GM12878 (cell line): ENCODE measurements around the gene C6orf120. TPM values are rescaled to one million over a fixed set of nuclear protein-coding genes. Genes with fewer than 3 reads are reported as not detected.

Experiments
- ATAC-seq: fragments of 200-7000 bp; cut with Tn5 transposase; 3 replicates; pipeline ENCODE4 v1.9.1; 2020; ENCODE audit warnings: mild to moderate bottlenecking, moderate library complexity
- BruUV-seq: library from RNA; stranded (reverse); fragments of 400-500 nt; replicated peaks from 2 replicates; lab custom pipeline; 2021; lab: Mats Ljungman, UMichigan
- CTCF ChIA-PET: fragments of 300-600 bp; sonication (Branson Sonifier 250); formaldehyde crosslinking; extraction: SDS; loops from one replicate; lab custom pipeline; 2021; ENCODE audit warnings: inconsistent platforms; lab: Yijun Ruan, JAX
- POLR2A ChIA-PET: fragments of 350-600 bp; formaldehyde crosslinking; extraction: SDS; loops from one replicate; lab custom pipeline; 2021; ENCODE audit warnings: inconsistent platforms; lab: Charles Lee
- RAD21 ChIA-PET: fragments of 300-600 bp; sonication (Branson Sonifier 250); formaldehyde crosslinking; loops from one replicate; lab custom pipeline; 2023; ENCODE audit warnings: antibody characterized with exemption; ENCODE audit not compliant: unreplicated experiment; lab: Charles Lee
- SMC1A ChIA-PET: fragments of 300-600 bp; sonication (Branson Sonifier 250); formaldehyde crosslinking; loops from one replicate; lab custom pipeline; 2023; ENCODE audit not compliant: unreplicated experiment, uncharacterized antibody; lab: Charles Lee
- DNase-seq: peaks from one replicate; pipeline ENCODE4 v3.0.0-alpha.2; 2011; ENCODE audit warnings: low read depth, low spot score
- FAIRE-seq: peaks from 3 replicates; lab custom pipeline; 2011; peaks lifted over from hg19 to GRCh38; lab: Jason Lieb, UNC
- H2AFZ ChIP-seq: 2 replicates; pipeline ENCODE4 v1.6.0; 2011; ENCODE audit warnings: low read depth, low read length, control low read depth; ENCODE audit not compliant: control insufficient read depth
- H3K27ac ChIP-seq: 2 replicates; pipeline ENCODE4 v1.5.1; 2011; ENCODE audit warnings: control low read depth; ENCODE audit not compliant: control insufficient read depth, insufficient read depth
- H3K27me3 ChIP-seq, 2 experiments: replicated peaks in 1 of 2; 2 replicates each; pipeline versions ENCODE4 v1.6.0 to v1.6.1; 2011; ENCODE audit warnings: low read length in 1 of 2; ENCODE audit not compliant: control insufficient read depth in 2 of 2, insufficient read depth in 2 of 2
- H3K36me3 ChIP-seq, 2 experiments: 2 replicates each; pipeline ENCODE4 v1.5.1; 2011; ENCODE audit warnings: low read length in 1 of 2; ENCODE audit not compliant: control insufficient read depth in 2 of 2, insufficient read depth in 2 of 2
- H3K4me1 ChIP-seq: 2 replicates; pipeline ENCODE4 v1.6.1; 2011; ENCODE audit warnings: mild to moderate bottlenecking, low read length, moderate library complexity, mixed read lengths; ENCODE audit not compliant: control insufficient read depth, insufficient read depth
- H3K4me2 ChIP-seq: 2 replicates; pipeline ENCODE4 v1.6.0; 2011; ENCODE audit warnings: control low read depth; ENCODE audit not compliant: control insufficient read depth, insufficient read depth
- H3K4me3 ChIP-seq: fragments of 200-600 bp; sonication (generic); 2 replicates; pipeline ENCODE4 v1.5.1; 2016
- H3K79me2 ChIP-seq: 2 replicates; pipeline ENCODE4 v1.6.0; 2011; ENCODE audit warnings: low read length; ENCODE audit not compliant: control insufficient read depth, insufficient read depth
- H3K9ac ChIP-seq: 2 replicates; pipeline ENCODE4 v1.8.0; 2011; ENCODE audit warnings: low read length, control low read depth, mixed read lengths; ENCODE audit not compliant: control insufficient read depth, insufficient read depth
- H3K9me3 ChIP-seq: replicated peaks from 3 replicates; pipeline ENCODE4 v1.5.1; 2011; ENCODE audit warnings: mild to moderate bottlenecking, low read length; ENCODE audit not compliant: control insufficient read depth, insufficient read depth
- H4K20me1 ChIP-seq: 2 replicates; pipeline ENCODE4 v1.6.0; 2011; ENCODE audit not compliant: control insufficient read depth, insufficient read depth
- DPF2 ChIP-seq: fragments of 450-650 bp; IDR thresholded peaks from 2 replicates; pipeline ENCODE4 v1.6.1; 2017; ENCODE audit warnings: mild to moderate bottlenecking
- EED ChIP-seq: sonication (generic); IDR thresholded peaks from 2 replicates; pipeline ENCODE4 v1.6.1; 2016; ENCODE audit warnings: antibody characterized with exemption, low read depth
- ESRRA ChIP-seq: IDR thresholded peaks from 2 replicates; pipeline ENCODE4 v1.6.1; 2012; ENCODE audit warnings: mild to moderate bottlenecking, low read length, improper control_type of control experiment
- IRF4 ChIP-seq: IDR thresholded peaks from 2 replicates; pipeline ENCODE4 v1.6.1; 2011; ENCODE audit warnings: low read depth, low read length
- KAT2A ChIP-seq: conservative IDR thresholded peaks from 2 replicates; pipeline ENCODE4 v1.6.1; 2011; ENCODE audit warnings: low read depth, low read length; ENCODE audit not compliant: control insufficient read depth
- MTA2 ChIP-seq: fragments of 450-650 bp; IDR thresholded peaks from 2 replicates; pipeline ENCODE4 v1.6.1; 2016; ENCODE audit warnings: low read depth, mild to moderate bottlenecking, moderate library complexity
- MTA3 ChIP-seq: IDR thresholded peaks from 2 replicates; pipeline ENCODE4 v1.6.1; 2012; ENCODE audit warnings: low read length, inconsistent platforms, borderline replicate concordance
- RELA ChIP-seq: fragments of 450-650 bp; IDR thresholded peaks from 2 replicates; pipeline ENCODE4 v1.8.0; 2014; ENCODE audit warnings: borderline replicate concordance; ENCODE audit not compliant: partially characterized antibody
- RUNX3 ChIP-seq: IDR thresholded peaks from 2 replicates; pipeline ENCODE4 v1.6.1; 2012; ENCODE audit warnings: low read length, inconsistent platforms
- SIN3A ChIP-seq: IDR thresholded peaks from 2 replicates; pipeline ENCODE4 v1.6.1; 2012; ENCODE audit warnings: low read depth, low read length, improper control_type of control experiment
- SIX5 ChIP-seq: IDR thresholded peaks from 2 replicates; pipeline ENCODE4 v1.6.1; 2011; ENCODE audit warnings: mild to moderate bottlenecking, low read depth, low read length, moderate library complexity; ENCODE audit not compliant: severe bottlenecking
- SMAD1 ChIP-seq: fragments of 450-650 bp; IDR thresholded peaks from 2 replicates; pipeline ENCODE4 v1.6.1; 2018; ENCODE audit warnings: mild to moderate bottlenecking, low read depth; ENCODE audit not compliant: partially characterized antibody
- SREBF1 ChIP-seq: IDR thresholded peaks from 2 replicates; pipeline ENCODE4 v1.6.1; 2012; ENCODE audit warnings: mild to moderate bottlenecking, low read length
- TARDBP ChIP-seq: IDR thresholded peaks from 2 replicates; pipeline ENCODE4 v1.6.1; 2016; ENCODE audit warnings: borderline replicate concordance
- TCF12 ChIP-seq: IDR thresholded peaks from 2 replicates; pipeline ENCODE4 v1.6.1; 2011; ENCODE audit warnings: low read depth, mild to moderate bottlenecking, low read length
- TCF7 ChIP-seq: IDR thresholded peaks from 2 replicates; pipeline ENCODE4 v1.6.1; 2014; ENCODE audit warnings: antibody characterized with exemption, borderline replicate concordance
- ZNF24 ChIP-seq: fragments of 450-650 bp; IDR thresholded peaks from 2 replicates; pipeline ENCODE4 v1.6.1; 2017; ENCODE audit warnings: antibody characterized with exemption, mild to moderate bottlenecking
- WGBS: methylation state at CpG from one replicate; pipeline ENCODE4 v1.1.6; 2016; ENCODE audit warnings: low lambda C conversion rate; ENCODE audit not compliant: insufficient replicate concordance, insufficient coverage; ENCODE audit errors: missing lambda C conversion rate; 5-methylcytosine and 5-hydroxymethylcytosine counted together
- in situ Hi-C: fragments of 300-500 bp; cut with MboI; formaldehyde crosslinking; loops from 9 replicates; pipeline ENCODE4 v1.14.3; 2018; ENCODE audit warnings: mixed read lengths
- intact Hi-C: fragments of 100-400 bp; cut with micrococcal nuclease; formaldehyde crosslinking; loops from one replicate; pipeline ENCODE4 v1.14.2; 2022; ENCODE audit not compliant: unreplicated experiment
- polyA plus RNA-seq, 11 experiments: library from polyadenylated mRNA; depleted of rRNA in 4 of 11; unstranded in 6 of 11; stranded (reverse) in 5 of 11; fragments of >200 nt; fragmentation: Nextera tagmentation in 4 of 11; fragmentation: Illumina TruSeq in 1 of 11; extraction: Ambion mirVana in 4 of 11; extraction: Trizol in 1 of 11; gene quantifications; 1 replicate in 1 of 11; 2 replicates in 10 of 11; pipeline versions ENCODE4 v1.2.1 to v1.2.3, GENCODE V29; 2011 to 2016; ENCODE audit warnings: inconsistent platforms in 2 of 11, missing spikeins in 2 of 11, low read depth in 1 of 11
- total RNA-seq, 4 experiments: library from RNA; depleted of rRNA in 3 of 4; stranded (reverse); fragments of >200 nt in 3 of 4; fragmentation: Illumina TruSeq in 1 of 4; extraction: Trizol in 1 of 4; gene quantifications; 2 replicates each; pipeline versions ENCODE4 v1.2.1 to v1.2.3, GENCODE V29; 2013 to 2021
- TF ChIP-seq, protein P1 (sequence below): fragments of 450-650 bp; formaldehyde crosslinking; IDR thresholded peaks from 2 replicates; pipeline ENCODE4 v1.5.0; 2022; ENCODE audit warnings: mild to moderate bottlenecking, missing genetic modification characterization
- TF ChIP-seq, protein P2 (sequence below): IDR thresholded peaks from 2 replicates; pipeline ENCODE4 v1.6.1; 2012; ENCODE audit warnings: low read length, inconsistent platforms
- TF ChIP-seq, protein P3 (sequence below): IDR thresholded peaks from 2 replicates; pipeline ENCODE4 v1.6.1; 2012; ENCODE audit warnings: low read depth, low read length, improper control_type of control experiment

C6orf120 gene
- total and polyA plus RNA-seq, 10 of the 15 experiments (the other 5 are each of a cell fraction or from before 2014, with no cell fraction given): 3.6 to 23.9 (median 18.2) TPM

DNA sequence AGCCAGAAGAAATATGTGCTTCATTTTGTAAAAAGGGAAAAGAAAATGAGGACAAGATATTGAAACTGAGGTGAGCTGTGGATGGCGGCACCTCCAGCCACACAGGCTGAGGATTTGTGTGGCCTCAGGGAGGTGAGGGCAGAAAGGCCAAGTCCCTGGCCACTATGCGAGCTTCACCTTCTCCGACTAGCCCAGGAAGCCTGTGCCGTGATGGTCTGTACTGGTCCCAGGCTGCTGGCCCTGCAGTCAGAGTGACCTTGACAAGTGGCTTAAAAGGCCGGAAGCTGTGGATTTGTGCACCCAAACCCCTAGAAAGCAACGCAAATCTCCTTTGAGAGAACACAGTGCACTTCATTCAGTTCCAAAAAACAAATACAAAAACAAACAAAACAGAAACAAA, 48.2 kb upstream of the C6orf120 start:
- H3K27ac ChIP-seq: no peak overlapping the region

DNA sequence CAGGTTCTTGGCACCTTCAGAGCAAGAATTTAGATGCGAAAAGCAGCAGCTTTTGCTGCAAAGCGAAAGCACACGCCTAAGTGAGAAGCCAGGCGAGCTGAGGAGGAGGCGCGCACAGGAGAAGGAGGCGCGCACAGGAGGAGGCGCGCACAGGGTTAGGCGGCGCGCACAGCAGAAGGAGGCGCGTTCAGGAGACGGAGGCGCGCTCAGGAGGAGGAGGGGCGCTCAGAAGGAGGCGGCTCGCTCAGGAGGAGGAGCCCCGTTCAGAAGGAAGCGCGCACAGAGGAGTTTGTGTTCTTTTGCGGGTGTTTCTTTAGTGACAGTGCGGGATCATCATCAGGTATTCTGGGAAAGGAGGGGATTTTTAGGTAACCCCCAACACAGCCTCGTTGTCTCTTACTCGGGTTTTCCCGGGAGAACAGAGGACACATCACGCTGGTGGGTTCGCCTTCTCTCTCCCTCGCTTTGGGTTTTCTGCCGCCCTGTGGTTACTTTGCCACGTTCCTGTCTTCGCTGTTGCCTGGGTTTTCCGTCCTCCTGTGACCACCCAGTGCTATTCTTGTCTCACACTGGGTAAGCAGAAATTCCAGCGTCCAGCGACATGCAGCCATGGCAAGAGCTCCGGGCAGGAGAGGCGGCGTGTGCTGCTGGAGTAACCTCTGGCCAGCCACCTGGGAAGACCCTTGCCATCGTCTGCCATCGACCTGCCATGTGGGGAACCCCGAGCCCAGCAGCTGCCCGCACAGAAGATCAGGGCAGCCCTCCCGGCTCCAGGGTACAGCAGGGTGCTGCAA, 47.1 kb upstream of the C6orf120 start:
- no peaks in the 10 kb centered on the region for H3K79me2 ChIP-seq
- ChIA-PET POLR2A (no interaction called here), CTCF (no interaction called here), SMC1A (no interaction called here), RAD21 (no interaction called here)
- no peaks in the 10 kb centered on the region for H3K27me3 ChIP-seq
- no peaks in the 10 kb centered on the region for H3K4me1 ChIP-seq
- WGBS: 59% methylated on average over 46 of the region's 46 CpGs
- DNase-seq: no peak
- intact Hi-C loops: no loop called here
- H3K36me3 ChIP-seq: no peaks in the 10 kb centered on the region; a peak in 2 of 4 replicates
- no peak overlapping the region for H3K27ac ChIP-seq
- H3K9me3 ChIP-seq: no peaks in the 10 kb centered on the region
- H4K20me1 ChIP-seq: no peaks in the 10 kb centered on the region
- peak overlapping the region; percentile 63 for H3K9ac ChIP-seq
- ATAC-seq: peak; percentile 95
- in situ Hi-C loops: no loop called here
- BruUV-seq: no TSS peak
- H2AFZ ChIP-seq: peak overlapping the region; percentile 84
- peak overlapping the region; percentile 69 for H3K4me2 ChIP-seq
- H3K4me3 ChIP-seq: peak overlapping the region; percentile 42; the same call in 1 of the 2 replicates
- FAIRE-seq: no peak
- TF ChIP-seq RUNX3 (peak; percentile 47), TARDBP (no peak), SMAD1 (no peak), EED (no peak), TCF12 (no peak)
- TF ChIP-seq, protein P1, sequence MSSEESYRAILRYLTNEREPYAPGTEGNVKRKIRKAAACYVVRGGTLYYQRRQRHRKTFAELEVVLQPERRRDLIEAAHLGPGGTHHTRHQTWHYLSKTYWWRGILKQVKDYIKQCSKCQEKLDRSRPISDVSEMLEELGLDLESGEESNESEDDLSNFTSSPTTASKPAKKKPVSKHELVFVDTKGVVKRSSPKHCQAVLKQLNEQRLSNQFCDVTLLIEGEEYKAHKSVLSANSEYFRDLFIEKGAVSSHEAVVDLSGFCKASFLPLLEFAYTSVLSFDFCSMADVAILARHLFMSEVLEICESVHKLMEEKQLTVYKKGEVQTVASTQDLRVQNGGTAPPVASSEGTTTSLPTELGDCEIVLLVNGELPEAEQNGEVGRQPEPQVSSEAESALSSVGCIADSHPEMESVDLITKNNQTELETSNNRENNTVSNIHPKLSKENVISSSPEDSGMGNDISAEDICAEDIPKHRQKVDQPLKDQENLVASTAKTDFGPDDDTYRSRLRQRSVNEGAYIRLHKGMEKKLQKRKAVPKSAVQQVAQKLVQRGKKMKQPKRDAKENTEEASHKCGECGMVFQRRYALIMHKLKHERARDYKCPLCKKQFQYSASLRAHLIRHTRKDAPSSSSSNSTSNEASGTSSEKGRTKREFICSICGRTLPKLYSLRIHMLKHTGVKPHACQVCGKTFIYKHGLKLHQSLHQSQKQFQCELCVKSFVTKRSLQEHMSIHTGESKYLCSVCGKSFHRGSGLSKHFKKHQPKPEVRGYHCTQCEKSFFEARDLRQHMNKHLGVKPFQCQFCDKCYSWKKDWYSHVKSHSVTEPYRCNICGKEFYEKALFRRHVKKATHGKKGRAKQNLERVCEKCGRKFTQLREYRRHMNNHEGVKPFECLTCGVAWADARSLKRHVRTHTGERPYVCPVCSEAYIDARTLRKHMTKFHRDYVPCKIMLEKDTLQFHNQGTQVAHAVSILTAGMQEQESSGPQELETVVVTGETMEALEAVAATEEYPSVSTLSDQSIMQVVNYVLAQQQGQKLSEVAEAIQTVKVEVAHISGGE (CRISPR knock-in tag): no peak
- TF ChIP-seq, protein P2, sequence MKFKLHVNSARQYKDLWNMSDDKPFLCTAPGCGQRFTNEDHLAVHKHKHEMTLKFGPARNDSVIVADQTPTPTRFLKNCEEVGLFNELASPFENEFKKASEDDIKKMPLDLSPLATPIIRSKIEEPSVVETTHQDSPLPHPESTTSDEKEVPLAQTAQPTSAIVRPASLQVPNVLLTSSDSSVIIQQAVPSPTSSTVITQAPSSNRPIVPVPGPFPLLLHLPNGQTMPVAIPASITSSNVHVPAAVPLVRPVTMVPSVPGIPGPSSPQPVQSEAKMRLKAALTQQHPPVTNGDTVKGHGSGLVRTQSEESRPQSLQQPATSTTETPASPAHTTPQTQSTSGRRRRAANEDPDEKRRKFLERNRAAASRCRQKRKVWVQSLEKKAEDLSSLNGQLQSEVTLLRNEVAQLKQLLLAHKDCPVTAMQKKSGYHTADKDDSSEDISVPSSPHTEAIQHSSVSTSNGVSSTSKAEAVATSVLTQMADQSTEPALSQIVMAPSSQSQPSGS: no peak

More for the DNA sequence above, 48.2 kb upstream of the C6orf120 start:
- ChIA-PET CTCF (no interaction called here), SMC1A (no interaction called here), POLR2A (no interaction called here)
- no TSS peak for BruUV-seq
- DNase-seq: no peak
- H3K4me2 ChIP-seq: no peak overlapping the region
- FAIRE-seq: no peak
- intact Hi-C loops: no loop called here
- no peak for TF ChIP-seq SIX5
- no peak for TF ChIP-seq IRF4
- no peak for TF ChIP-seq MTA2
- TF ChIP-seq KAT2A: no peak
- no peak for TF ChIP-seq SREBF1
- TF ChIP-seq DPF2: no peak
- TF ChIP-seq ZNF24: no peak
- TF ChIP-seq, protein P3, sequence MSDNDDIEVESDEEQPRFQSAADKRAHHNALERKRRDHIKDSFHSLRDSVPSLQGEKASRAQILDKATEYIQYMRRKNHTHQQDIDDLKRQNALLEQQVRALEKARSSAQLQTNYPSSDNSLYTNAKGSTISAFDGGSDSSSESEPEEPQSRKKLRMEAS: no peak
- no peak for TF ChIP-seq ESRRA
- no peak for TF ChIP-seq SIN3A
- TF ChIP-seq MTA3: no peak
- TF ChIP-seq RELA: no peak
- TF ChIP-seq TCF7: no peak
- TF ChIP-seq, all 136 proteins: peak for 0
- no peak overlapping the region for H3K9ac ChIP-seq
- WGBS: 91% methylated on average over 6 of the region's 6 CpGs
- no peaks in the 10 kb centered on the region for H3K9me3 ChIP-seq
- no peaks in the 10 kb centered on the region for H3K27me3 ChIP-seq
- no peaks in the 10 kb centered on the region for H3K79me2 ChIP-seq
- no peak overlapping the region for H2AFZ ChIP-seq
- no peaks in the 10 kb centered on the region; a peak in 2 of 4 replicates for H3K36me3 ChIP-seq
- no peak for ATAC-seq
- no peaks in the 10 kb centered on the region for H3K4me1 ChIP-seq
- RAD21 ChIA-PET: no interaction called here
- H3K4me3 ChIP-seq: no peak overlapping the region
- in situ Hi-C loops: no loop called here
- H4K20me1 ChIP-seq: no peaks in the 10 kb centered on the region
